Heart left ventricle (tissue), 16 donors: ENCODE measurements around the gene FXR2. TPM values are rescaled to one million over a fixed set of nuclear protein-coding genes. Genes with fewer than 3 reads are reported as not detected.

ENCODE experiments used
- ATAC-seq, 4 donors: fragments of 200-7000 bp; cut with Tn5 transposase; one replicate each; pipeline ENCODE4 v1.9.1; 2020 to 2022; ENCODE audit warnings: moderate library complexity in 4 of 4, mild to moderate bottlenecking in 3 of 4, moderate number of reproducible peaks in 1 of 4
- DNase-seq, 5 donors: peaks; one replicate each; pipeline ENCODE4 v3.0.0-alpha.2; 2020
- H3K27ac ChIP-seq, 12 donors: fragments of 200-600 bp; sonication (generic) in 4 of 12; one replicate each; pipeline versions ENCODE4 v1.5.0 to v1.8.0; 2016 to 2022; ENCODE audit warnings: mild to moderate bottlenecking in 2 of 12
- H3K27me3 ChIP-seq, 9 donors: fragments of 200-600 bp; sonication (generic) in 2 of 9; one replicate each; pipeline versions ENCODE4 v1.5.1 to v1.8.0; 2016 to 2022; ENCODE audit warnings: mild to moderate bottlenecking in 3 of 9
- H3K36me3 ChIP-seq, 9 donors: fragments of 200-600 bp; sonication (generic) in 2 of 9; one replicate each; pipeline versions ENCODE4 v1.5.0 to v1.8.0; 2018 to 2022; ENCODE audit warnings: mild to moderate bottlenecking in 2 of 9
- H3K4me1 ChIP-seq, 12 donors: fragments of 200-600 bp; sonication (generic) in 4 of 12; one replicate each; pipeline versions ENCODE4 v1.5.0 to v1.8.0; 2016 to 2022; ENCODE audit warnings: mild to moderate bottlenecking in 3 of 12
- H3K4me3 ChIP-seq, 12 donors: fragments of 200-600 bp; sonication (generic) in 4 of 12; one replicate each; pipeline versions ENCODE4 v1.5.0 to v1.8.0; 2017 to 2022; ENCODE audit warnings: mild to moderate bottlenecking in 9 of 12, moderate library complexity in 4 of 12
- H3K9me3 ChIP-seq, 12 donors: fragments of 200-600 bp; sonication (generic) in 4 of 12; one replicate each; pipeline versions ENCODE4 v1.5.0 to v1.8.0; 2016 to 2022; ENCODE audit warnings: mild to moderate bottlenecking in 1 of 12
- POLR2A ChIP-seq, 2 donors: fragments of 450-650 bp; IDR thresholded peaks; one replicate each; pipeline ENCODE4 v1.6.1; 2017; ENCODE audit warnings: antibody characterized with exemption in 2 of 2, mild to moderate bottlenecking in 2 of 2, moderate library complexity in 2 of 2
- WGBS, 4 donors: extraction: QIAGEN DNeasy Blood & Tissue Kit in 2 of 4; methylation state at CpG; one replicate each; pipeline versions ENCODE4 v1.1.5 to v1.1.7; 2013 to 2018; 5-methylcytosine and 5-hydroxymethylcytosine counted together
- intact Hi-C, 10 donors: fragments of 100-400 bp; cut with DNase I; formaldehyde crosslinking; loops; one replicate each; pipeline versions ENCODE4 v1.11.1 to v1.14.2; 2022
- long read RNA-seq, 3 donors: library from polyadenylated mRNA; unstranded; transcript quantifications; one replicate each; pipeline ENCODE4 v2.0.0, GENCODE V29; 2020 to 2021
- polyA plus RNA-seq, 2 donors: library from polyadenylated mRNA; stranded (reverse); fragments of 200-250 nt; gene quantifications; one replicate each; pipeline ENCODE4 v1.2.3, GENCODE V29; 2013
- total RNA-seq, 9 donors: library from RNA; depleted of rRNA in 2 of 9; stranded (reverse); fragments of >200 nt in 2 of 9; fragmentation: NEBNext Ultra II Directional in 3 of 9; extraction: Animal tissue kit (Norgen Biotek cat#: 25700) in 3 of 9; gene quantifications; one replicate each; pipeline versions ENCODE4 v1.1.0 to v1.2.4, GENCODE V29; 2016 to 2023
- TF ChIP-seq, protein P1 (sequence below), 12 donors: fragments of 200-600 bp; sonication (generic) in 4 of 12; IDR thresholded peaks; one replicate each; pipeline versions ENCODE4 v1.5.0 to v1.8.0; 2018 to 2022; ENCODE audit warnings: antibody characterized with exemption in 12 of 12, mild to moderate bottlenecking in 5 of 12
- donor health status: ischemic (EF 13 %, LVEDD 7.1; RV severe dilation, severe dysfunction).
- donor health status: healthy with polysubstance abuse.
- donor health status: DM: no; HTN: yes; CAD: no.
- donor health status: DM: no; HTN: no; CAD: no.
- donor health status: ischemic (EF 25% LVEDD 6.9; RV normal size, moderate dysfunction).
- donor health status: ischemic (EF 25% LVEDD 5.7; RV mildly dilated, moderate dysfunction).
- donor health status: healthy.
- donor health status: DM: yes; HTN: yes; CAD: no.
- donor health status: ischemic (EF 35%, LVEDD 5.7; RV mildly dilated, moderate dysfunction).
- donor health status: nonischemic (EF 11% LVEDD 7.7; RV severe dilation, severe dysfunction).
- donor health status: DM: yes; HTN: yes; CAD: no.
- donor health status: PGD.
- donor health status: ischemic (EF 29% LVEDD 5.4; RV normal size, mild dysfunction).
- donor health status: nonischemic (EF 23%, LVEDD 6.1; RV moderate dilation, normal function).

FXR2 gene
- 100 to 1,000 TPM in 4 of 9 donors, 10 to 100 TPM in 5; 68.0 to 121 (median 98.6) TPM for total RNA-seq
- 100 to 1,000 TPM in 1 of 2 donors, 10 to 100 TPM in 1; 72.4 to 123 TPM for polyA plus RNA-seq
- long read RNA-seq, donor 1, transcript FXR2-201 (17 exons, 2,957 nt): major isoform, 199 of 268 reads
- long read RNA-seq, donor 1, partial matches to known transcripts: 31 of 268 reads
- long read RNA-seq, donor 1, other reads (novel, unspliced or antisense): 38 of 268 reads
- long read RNA-seq, donor 2, transcript FXR2-201 (17 exons, 2,957 nt): major isoform, 19 of 72 reads
- long read RNA-seq, donor 2, partial matches to known transcripts: 40 of 72 reads
- long read RNA-seq, donor 2, other reads (novel, unspliced or antisense): 13 of 72 reads
- long read RNA-seq, donor 3, transcript FXR2-201 (17 exons, 2,957 nt): major isoform, 248 of 326 reads
- long read RNA-seq, donor 3, partial matches to known transcripts: 22 of 326 reads
- long read RNA-seq, donor 3, other reads (novel, unspliced or antisense): 56 of 326 reads

DNA sequence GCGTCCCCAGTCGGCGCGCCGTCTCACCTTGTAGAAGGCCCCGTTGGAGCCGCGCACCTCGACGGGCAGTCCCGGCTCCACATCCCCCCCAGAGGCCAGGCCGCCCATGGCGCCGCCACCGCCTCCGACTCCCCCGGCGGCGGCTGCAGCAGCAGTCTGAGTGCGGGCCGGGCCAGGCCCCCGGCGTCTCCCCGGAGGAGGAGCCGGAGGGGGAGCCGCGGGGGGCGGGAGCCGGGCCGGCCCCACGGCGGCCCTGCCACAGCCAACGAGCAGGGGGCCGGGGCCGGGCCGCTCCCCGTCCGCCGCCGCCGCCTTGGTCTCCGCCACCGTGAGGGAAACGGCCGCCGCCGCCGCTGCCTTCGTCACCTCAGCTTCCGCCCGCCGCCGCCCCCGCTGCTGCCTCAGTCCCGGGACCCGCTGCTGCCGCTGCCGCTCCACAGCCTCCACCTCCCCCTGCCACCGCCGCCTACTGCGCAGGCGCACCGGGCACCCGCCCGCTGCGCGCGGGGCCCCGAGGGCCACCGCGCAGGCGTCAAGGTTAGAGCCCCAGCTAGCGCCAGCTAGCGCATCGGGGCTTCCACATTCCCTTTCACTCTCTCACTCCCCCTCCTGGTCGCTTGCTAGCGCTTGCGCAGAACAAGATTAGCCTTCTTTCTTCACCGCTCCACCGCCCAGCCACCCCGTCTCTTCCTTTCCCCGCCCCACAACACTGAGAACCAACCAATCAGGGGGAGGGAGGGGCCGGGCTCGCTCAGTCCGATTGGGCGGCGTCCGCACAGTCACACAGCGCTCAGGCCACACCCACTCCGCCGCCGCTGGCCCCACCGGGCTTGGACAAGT is at the start of gene FXR2:
Gene FXR2, minus strand, starts transcription at position 473 of the 840 bp plus-strand sequence. Its CDS starts 365 bp downstream, at position 108.
- TF ChIP-seq, protein P1, sequence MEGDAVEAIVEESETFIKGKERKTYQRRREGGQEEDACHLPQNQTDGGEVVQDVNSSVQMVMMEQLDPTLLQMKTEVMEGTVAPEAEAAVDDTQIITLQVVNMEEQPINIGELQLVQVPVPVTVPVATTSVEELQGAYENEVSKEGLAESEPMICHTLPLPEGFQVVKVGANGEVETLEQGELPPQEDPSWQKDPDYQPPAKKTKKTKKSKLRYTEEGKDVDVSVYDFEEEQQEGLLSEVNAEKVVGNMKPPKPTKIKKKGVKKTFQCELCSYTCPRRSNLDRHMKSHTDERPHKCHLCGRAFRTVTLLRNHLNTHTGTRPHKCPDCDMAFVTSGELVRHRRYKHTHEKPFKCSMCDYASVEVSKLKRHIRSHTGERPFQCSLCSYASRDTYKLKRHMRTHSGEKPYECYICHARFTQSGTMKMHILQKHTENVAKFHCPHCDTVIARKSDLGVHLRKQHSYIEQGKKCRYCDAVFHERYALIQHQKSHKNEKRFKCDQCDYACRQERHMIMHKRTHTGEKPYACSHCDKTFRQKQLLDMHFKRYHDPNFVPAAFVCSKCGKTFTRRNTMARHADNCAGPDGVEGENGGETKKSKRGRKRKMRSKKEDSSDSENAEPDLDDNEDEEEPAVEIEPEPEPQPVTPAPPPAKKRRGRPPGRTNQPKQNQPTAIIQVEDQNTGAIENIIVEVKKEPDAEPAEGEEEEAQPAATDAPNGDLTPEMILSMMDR (IDR thresholded peaks at IDR 0.05): peak; percentile 43 to 80 (median 65)
- peak; percentile 55 to 81 for TF ChIP-seq POLR2A (IDR thresholded peaks at IDR 0.05)
- peaks cover 0 to 16% (median 9%) of the 10 kb centered on the region in 9 donors for H3K36me3 ChIP-seq
- ATAC-seq: peak; percentile 98 to 99 (median 98)
- H3K27me3 ChIP-seq: no peaks in the 10 kb centered on the region
- peak within 1 kb of the TSS; percentile 84 to 96 (median 94) for H3K27ac ChIP-seq
- 0 to 1% (median 0%) methylated on average over 44 to 93 of the region's 93 CpGs for WGBS, 4 donors
- intact Hi-C loops: no loop called here
- DNase-seq: peak; percentile 100
- peaks cover 4 to 44% (median 32%) of the 10 kb centered on the region in 12 donors for H3K4me1 ChIP-seq
- H3K9me3 ChIP-seq: no peaks in the 10 kb centered on the region
- H3K4me3 ChIP-seq: peak within 1 kb of the TSS; percentile 68 to 98 (median 86)

DNA sequence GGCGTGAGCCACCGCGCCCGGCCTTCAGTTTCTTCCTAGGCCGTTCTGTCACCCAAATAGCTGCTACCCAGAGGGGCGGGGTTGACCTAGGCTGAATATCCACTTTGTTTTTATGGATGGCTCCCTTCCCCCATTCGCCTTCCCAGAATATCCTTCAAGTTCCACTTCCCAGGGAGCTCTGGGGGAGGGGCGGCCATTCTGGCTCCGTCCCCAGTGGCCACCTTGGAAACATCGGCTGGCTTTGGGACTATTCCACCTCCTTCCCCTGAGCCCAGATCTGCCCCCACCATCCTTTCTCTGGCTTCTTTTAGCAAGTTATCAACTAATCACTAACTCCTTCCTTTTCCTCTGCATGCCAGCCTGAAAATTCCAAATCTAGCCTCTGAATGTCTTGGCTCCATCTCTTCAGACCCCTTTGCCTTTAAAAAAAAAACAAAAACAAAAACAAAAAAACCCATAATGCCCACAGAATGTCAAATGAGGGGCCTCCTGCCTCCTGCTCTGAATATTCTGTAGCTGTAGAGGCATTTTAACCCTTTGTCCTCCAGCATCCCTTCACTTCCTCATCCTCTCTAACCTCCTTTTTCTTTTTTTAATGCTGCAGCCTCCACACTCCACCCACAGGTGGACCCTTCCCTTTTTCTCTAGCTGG is 42.4 kb upstream of the FXR2 start:
- DNase-seq (peak; percentile 65 to 80 (median 80)), ATAC-seq (peak; percentile 50 to 74 (median 66))
- H3K4me1 ChIP-seq: peaks cover 0 to 15% (median 3%) of the 10 kb centered on the region in 12 donors
- H3K4me3 ChIP-seq: no peak overlapping the region
- peak overlapping the region in 6 of 12 donors; percentile 9 to 47 (median 34) for H3K27ac ChIP-seq
- no peaks in the 10 kb centered on the region for H3K9me3 ChIP-seq
- intact Hi-C loops: no loop called here
- no peaks in the 10 kb centered on the region for H3K36me3 ChIP-seq
- H3K27me3 ChIP-seq: peaks cover 0 to 6% (median 0%) of the 10 kb centered on the region in 9 donors
- WGBS, 4 donors: 28 to 35% (median 31%) methylated on average over 10 of the region's 10 CpGs
- TF ChIP-seq, protein P1 (IDR thresholded peaks at IDR 0.05): no peak

DNA sequence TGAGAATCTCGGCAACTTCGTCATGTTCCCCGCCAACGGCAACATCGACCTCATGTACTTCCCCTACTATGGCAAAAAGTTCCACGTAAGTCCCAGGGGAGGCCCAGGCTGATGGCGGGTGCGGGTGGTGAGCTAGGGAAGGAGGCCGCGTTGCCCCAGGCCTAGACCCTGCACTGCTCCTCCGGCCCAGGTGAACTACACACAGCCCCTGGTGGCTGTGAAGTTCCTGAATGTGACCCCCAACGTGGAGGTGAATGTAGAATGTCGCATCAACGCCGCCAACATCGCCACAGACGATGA is 40.8 kb upstream of the FXR2 start:
- no peak for TF ChIP-seq POLR2A (IDR thresholded peaks at IDR 0.05)
- TF ChIP-seq, protein P1 (IDR thresholded peaks at IDR 0.05): no peak
- Histone ChIP-seq H3K9me3 (no peaks in the 10 kb centered on the region), H3K4me3 (no peak overlapping the region), H3K27ac (no peak overlapping the region), H3K36me3 (no peaks in the 10 kb centered on the region), H3K27me3 (peaks cover 0 to 22% (median 9%) of the 10 kb centered on the region in 9 donors), H3K4me1 (peaks cover 0 to 30% (median 13%) of the 10 kb centered on the region in 12 donors)
- intact Hi-C loops: no loop called here
- no peak for ATAC-seq
- DNase-seq: no peak
- 89 to 90% (median 89%) methylated on average over 17 of the region's 17 CpGs for WGBS, 4 donors
